NCI-H2196 (cell line): ENCODE results near the gene TPGS2.
"Not testable (repeated sequence)": the region's sequence is repeated elsewhere in the genome, so short reads cannot be mapped to it uniquely, and the experiment has no call there.

Source experiments
- DNase-seq: peaks from one replicate; lab custom pipeline; 2025; ENCODE audit not compliant: unreplicated experiment; lab: John Stamatoyannopoulos, UW

Gene TPGS2

DNA sequence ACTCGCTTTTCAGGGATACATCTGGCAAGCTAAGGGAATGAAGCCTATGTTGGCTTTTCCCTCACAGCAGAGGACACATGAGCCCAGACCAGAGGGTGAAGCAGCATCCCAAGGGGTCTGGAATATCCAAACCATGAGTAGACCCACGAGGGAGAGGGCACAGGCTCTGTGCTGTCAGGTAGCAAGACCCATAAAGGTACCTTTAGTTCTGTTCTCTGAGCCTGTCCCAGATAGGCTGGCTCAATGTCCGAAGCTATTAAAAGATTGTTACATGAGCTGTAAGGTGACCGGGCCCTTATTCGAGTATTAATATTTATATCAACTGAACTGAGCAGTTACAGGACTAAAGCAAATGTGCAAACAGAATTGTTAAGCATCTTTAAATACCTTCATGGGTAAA, 52.2 kb downstream of the TPGS2 start:
- DNase-seq: no peak

DNA sequence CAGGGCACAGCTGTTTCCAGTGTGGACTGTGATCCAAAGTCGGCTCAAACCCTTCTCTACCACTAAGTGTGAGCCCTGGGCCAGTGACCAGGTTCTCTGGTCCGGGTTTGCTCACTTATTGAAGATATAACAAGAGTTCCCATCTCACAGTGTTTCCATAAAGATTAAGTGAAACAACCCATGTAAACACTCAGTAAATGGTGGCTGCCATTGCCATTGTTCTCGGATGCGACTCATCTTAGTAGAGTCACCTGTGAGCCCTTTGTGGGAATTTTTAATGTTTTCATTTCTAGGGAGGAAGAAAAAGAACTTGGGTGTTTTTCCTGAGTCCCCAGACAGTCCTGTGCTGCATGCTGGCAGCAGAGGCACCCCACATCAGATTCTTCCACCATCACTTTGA, 53.4 kb downstream of the TPGS2 start:
- DNase-seq: no peak

DNA sequence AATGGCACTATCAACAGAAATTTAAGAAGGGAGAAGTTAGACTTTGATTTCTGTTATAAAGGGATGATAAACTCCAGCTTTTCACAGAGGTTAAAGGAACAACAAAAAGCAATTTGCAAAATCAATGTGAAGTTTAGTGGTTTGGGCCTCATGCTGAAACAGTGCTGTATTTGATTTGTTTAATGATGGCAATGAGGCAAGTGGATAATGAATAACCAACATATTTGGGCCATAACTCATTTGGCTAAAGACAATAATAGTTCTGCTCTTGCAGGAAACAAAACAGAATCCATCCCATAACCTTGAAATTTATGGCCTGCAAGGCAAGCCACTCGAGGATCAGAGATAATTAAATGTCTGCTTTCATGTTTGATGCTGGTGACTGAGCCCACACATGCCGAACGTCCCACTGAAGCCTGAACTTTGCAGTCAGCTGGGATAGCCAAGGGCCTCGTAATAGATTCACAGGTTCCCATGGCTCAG, 56.5 kb downstream of the TPGS2 start:
- DNase-seq: no peak

DNA sequence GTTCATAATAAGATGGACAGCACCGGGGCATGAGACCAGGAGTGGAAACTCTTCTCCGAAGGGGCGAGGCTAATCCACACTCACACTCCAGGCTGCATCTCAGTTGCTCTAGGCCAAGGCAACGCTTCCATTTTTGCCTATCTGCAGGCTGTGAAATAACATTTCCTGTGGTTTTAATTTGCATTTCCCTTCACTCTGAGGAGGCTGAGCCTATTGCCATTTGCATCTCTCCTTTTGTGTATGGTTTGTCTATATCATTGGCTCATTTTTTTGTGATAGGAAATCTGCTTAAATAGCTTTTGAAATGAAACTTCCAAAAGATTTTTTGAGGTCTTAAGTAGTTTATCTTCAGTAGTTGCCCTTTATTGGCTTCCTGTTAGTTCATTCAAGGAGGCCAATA, 57.6 kb downstream of the TPGS2 start:
- DNase-seq: no peak

DNA sequence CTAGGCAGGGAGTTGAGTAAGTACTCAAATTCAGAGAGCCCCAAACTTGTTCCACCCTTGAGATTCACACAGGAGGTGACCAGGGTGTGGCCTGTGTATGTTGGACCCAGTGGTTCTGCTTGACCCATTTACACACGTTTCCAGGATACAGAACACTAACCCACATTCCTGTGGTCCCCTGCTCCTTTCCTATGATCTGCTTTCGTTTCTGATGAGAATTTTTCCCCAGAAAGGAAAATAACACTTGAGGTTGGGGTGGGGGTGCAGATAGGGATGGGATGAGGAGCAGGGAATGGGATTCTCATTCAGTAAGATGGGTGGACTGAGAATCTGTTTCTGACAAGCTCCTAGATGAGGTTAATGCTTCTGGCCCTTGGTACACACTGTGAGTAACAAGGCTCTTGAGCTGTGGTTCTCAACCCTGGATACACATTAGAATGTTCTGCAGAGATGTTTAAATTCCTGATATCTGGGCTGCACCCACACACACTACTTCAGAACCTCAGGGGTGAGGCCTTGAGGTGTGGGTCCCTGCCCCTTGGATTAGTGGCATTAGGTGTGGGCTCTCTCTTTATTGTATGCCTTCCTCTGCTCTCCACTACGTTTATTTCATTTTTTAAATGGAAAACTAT, 58.4 kb downstream of the TPGS2 start:
- no peak for DNase-seq

DNA sequence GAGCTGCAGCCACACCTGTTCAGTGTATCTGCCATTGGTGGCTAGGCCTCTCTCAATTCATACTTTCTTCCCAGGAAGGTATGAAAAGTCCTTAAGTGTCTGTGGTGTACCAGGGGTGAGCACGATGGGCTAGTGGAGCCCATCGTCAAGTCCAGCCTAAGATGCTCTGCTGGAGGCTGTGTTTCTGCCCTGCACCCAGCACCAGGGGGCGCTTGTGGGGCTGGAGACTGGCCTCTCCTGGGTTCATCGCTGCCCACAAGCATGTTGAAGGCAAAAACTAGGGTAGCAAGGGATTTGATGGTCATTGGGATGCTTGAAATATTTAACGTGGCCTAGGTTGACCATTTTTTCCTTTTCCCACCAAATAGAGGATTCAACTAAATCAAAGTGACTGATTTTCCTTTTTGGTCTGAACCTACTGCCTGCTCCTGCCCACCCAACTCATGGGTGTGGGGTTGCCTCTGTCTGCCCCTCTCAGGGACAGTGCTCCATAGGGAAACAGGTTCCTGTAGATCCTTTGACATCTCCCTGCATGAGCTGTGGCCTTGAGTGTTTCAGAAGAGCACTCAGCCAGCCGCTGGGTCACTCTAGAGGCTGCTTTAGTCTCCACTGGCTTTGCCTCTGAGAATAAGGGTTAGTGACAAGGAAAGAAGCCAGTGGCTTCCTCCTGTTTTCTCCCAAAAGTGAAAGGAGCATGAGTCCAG, 59.0 kb downstream of the TPGS2 start:
- no peak for DNase-seq

DNA sequence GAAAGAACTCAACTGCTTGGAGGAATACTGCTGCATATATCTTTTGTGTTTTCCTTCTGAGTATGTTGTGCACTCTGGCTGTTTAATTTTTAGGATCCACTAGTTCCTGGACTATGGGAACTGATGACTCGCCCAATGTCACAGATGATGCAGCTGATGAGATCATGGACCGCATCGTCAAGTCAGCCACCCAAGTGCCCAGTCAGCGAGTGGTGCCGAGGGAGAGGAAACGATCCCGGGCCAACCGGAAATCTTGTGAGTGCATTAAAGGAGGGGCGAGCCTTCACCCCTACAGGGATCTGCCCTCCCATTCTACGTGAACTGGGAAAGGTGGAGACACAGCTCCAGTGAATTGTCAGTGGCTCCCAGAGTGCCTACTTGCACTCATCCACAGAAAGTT, 59.6 kb downstream of the TPGS2 start:
- no peak for DNase-seq

DNA sequence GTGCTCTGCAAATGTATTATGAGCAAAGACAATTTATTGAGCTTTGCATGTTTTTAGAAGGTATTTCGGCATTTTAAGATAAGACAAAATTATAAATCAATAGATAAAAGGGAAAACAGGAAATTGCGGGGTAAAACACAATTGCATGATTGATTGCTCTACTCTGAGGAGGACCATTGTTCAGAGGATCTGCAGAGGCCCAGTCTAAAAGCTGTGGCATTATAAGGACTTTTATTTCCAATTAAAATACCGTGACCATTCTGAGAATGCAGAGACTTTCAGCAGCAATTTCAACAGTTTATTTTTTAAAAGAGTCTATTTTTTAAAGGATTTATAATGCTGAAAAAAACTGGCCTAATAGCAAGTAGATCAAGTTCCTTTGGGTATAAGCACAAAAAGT, 62.0 kb downstream of the TPGS2 start:
- DNase-seq: no peak

DNA sequence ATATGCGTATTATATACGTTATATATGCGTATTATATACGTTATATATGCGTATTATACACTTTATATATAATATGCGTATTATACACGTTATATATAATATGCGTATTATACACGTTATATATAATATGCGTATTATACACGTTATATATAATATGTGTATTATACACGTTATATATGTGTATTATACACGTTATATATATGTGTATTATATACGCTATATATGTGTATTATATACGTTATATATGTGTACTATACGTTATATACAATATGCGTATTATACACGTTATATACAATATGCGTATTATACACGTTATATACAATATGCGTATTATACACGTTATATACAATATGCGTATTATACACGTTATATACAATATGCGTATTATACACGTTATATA, 65.8 kb downstream of the TPGS2 start:
- not testable (repeated sequence) for DNase-seq

DNA sequence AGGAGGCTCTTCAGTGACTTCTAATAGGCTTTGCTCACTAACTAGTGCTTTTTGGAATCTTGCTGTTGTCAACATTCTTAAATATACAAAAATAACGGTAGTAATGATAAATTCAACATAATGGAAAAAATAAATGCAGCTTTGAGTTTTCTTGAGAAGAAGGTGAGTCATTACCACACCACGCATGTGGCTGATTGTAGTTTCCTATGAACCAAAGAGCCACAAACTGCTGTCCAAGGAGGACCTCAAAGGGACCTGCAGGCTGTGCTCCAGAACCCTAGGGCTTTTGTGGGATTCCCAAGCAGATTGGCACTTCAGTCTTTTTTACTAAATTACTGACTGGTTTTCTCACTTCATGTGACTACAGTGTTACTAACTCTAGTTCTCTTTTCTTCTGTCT, 66.7 kb downstream of the TPGS2 start:
- DNase-seq: no peak

DNA sequence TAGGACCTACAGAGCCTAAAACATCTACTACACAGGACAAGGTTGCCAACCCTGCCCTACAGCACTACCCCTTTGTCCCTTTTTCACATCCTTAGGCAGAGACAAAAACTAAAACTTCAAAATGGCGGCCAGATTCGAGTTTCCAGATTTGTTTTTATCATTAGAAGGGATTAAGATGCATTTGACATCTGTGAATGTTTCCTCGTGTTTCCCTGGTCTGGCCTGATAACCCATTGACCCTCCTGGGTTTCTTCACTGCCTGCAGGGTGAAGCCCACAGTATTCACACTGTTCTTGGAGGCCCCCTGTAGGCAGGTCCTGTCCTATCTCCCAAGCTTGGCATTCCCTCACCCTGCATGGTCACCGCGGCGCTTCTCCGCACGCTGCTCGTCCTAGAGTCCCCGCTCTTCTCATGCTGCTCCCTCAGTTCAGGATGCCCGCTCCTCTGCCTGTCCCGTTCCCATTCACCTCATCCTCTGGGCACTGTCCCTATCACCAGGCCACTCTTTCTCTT, 67.6 kb downstream of the TPGS2 start:
- no peak for DNase-seq

DNA sequence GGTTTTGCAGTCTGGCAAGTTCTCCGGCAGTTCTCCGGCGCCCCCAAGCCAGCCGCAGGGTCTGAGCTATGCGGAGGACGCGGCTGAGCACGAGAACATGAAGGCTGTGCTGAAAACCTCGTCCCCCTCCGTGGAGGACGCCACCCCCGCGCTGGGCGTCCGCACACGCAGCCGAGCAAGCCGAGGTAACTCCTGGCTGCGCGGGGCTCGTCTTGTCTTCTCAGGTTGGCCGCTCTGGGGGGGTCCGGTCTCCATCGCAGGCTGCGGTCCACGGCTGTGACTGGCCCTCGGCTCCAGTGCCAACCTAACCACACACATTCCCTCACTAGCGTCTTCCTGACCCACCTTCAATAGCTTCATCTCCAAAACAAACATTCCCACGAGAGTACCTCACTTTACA, 68.2 kb downstream of the TPGS2 start:
- no peak for DNase-seq

DNA sequence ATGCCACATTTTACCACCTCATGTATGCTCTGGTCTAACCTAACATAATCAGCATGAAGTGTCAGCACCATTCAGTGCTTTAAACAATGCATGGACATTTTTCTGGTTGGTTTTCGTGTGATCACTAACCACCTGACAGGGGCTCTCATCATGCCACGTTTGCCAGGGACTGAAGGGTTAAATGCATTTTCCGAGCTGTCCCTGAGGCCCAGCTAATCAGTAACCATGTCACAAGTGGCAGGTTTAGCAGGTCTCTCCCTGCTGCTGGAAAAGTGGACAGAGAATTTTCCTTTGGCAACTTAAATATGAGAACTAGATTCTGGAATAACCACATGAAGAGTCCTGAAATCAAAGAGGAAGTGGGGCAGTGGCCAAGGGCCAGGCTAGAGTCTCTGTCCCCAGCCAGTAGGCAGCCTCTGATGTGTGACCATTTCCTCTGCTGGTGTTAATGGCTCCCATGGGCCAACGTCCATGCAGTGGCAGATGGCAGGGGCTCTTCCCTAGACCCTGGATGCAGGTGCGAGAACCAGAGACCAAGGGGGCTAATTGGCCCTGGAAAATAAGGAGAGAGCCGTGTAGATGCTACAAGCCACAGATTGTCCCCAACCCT, 69.5 kb downstream of the TPGS2 start:
- DNase-seq: no peak

DNA sequence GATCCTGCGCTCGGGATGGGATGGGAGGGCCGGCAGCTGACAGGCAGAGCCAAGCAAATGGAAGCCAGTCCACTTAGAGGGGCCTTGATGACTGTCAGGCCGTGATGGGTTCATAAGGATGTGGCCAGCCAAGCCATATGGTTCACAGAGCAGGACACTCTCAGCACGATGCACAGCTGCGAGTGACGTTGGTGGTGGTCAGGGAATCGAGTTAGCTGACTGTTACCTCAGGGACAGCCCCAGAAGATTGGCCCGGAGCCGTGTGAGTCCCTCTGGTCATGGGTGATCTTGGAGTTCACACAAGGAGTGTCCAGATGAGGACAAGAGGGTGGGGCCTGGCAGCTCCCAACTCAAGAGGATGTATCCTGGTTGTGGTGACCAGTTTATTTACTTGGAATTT, 70.2 kb downstream of the TPGS2 start:
- no peak for DNase-seq

DNA sequence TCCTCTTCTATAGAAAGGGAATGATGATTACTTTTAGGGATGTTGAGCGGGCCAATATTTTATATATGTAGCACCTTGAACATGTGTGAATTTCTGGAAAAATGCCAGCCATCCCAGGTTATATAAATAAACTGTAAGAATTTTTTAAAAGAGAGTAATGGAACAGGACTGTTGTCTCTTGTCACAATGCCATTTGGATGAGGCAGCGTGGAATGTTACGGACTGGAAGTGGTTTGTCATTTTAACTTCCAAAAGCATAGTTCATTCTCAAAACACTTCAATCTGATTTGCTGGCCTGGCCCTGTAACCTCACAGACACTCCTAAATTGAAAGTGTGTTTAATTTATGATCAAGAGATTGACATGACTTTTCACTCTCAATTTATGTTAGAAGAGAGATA, 70.8 kb downstream of the TPGS2 start:
- DNase-seq: no peak

DNA sequence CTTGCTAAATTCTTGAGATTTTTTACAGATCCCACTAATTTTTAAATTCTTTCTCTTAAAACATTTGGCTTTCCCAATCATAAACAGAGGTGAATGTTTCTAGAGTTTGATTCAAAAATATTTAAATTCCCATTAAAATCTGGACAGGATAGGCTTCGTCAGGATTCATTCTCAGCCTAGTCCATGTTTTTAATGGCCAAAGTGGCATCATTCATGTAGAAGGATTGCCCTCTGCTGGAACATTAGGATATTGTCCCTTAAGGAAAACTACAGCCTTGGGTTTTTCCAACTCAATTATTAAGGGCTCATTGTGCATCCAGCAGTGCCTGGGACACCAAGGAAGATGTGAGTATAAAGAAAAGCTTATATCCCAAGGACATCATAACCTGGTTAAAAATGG, 71.7 kb downstream of the TPGS2 start:
- peak; percentile 27 for DNase-seq

DNA sequence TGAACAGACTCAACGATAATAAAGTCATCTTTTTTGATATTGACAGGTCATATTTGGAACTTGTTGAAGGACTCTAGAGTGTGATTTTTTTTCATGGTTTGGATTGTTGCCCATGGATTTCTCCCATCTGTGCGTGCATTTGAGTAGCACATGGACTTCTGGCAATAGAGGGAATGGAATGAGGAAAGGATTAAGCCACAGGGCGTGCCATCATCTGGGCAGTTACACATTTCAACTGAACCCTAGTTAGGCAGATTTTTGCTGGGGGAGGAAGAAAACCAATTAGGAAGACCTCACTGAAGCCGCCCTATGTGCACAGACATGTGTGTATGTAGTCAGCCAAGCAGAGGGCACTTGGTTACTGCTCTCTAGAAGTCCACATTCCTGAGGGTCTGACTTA, 72.6 kb downstream of the TPGS2 start:
- DNase-seq: no peak

DNA sequence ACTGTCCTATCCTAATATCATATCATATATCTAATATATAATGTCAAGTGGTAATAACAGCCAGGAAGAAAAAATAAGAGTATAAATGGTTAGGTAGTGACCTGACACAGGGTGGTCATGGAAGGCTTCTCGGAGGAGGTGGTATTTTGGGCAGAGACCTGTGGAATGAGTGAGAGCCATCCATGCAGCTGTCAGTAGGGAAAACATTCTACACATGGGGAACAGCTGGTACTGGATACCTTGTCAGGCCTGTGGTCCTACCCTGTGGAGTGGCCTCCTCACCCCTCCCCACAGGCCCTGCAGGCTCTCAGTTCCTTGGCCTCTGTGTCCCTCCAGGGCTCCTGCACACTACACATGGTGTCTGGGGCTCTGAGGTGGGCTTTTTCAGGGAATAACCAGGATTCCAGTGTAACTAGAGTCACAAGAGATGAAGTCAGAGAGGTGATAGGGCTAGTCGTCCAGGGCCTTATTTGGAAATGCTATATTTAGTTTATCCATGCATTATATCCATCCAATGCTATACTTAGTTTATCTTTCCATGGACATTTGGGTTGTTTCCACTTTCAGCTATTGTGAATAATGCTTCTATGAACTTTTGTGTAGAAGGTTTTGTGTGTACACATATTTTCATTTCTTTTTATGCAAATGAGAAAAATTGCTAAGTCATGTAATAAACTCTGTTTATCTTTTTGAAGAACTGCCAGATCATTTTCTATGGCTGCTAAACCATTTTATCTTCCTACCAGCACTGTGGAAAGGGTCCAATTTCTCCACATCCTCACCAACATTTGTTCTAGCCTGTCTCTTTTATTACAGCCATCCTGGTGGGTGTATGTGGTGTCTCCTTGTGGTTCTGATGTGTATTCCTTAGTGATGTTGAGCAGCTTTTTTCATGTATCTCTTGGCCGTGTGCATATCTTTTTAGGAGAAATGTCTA, 75.6 kb downstream of the TPGS2 start:
- DNase-seq: no peak

DNA sequence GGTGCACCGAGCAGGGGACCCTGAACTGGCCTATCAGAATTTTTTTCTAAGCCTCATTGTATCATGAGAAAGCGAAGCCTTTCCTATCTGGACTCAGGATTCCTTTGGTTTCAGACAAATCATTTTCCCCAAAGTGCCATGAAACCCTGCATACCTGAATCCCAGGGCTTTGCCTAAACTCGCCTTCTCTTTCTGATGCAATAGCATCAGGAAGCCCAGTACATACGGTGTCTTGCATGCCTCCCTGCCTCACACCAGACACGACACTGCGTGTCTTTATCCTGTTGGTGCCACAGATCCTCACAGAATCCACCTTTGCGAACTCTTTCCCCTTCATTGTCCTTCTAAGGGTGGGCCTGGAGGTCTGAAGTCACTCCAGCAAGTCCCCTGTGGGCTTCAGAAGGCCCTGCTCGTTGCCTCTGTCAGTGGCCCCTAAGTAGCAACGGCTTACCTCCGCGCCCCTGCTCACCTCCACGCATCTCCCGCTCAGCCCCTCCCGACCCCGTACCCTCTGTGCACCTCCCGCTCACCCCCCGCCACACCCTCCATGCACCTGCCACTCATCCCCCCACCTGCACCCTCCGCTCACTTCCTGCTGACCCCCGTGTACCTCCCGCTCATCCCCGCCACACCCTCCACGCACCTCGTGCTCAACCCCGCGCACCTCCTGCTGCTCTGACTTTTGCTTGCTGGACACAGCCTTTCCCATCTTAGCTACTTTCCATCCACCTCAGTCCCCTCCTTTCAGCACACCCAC, 83.4 kb downstream of the TPGS2 start:
- no peak for DNase-seq

DNA sequence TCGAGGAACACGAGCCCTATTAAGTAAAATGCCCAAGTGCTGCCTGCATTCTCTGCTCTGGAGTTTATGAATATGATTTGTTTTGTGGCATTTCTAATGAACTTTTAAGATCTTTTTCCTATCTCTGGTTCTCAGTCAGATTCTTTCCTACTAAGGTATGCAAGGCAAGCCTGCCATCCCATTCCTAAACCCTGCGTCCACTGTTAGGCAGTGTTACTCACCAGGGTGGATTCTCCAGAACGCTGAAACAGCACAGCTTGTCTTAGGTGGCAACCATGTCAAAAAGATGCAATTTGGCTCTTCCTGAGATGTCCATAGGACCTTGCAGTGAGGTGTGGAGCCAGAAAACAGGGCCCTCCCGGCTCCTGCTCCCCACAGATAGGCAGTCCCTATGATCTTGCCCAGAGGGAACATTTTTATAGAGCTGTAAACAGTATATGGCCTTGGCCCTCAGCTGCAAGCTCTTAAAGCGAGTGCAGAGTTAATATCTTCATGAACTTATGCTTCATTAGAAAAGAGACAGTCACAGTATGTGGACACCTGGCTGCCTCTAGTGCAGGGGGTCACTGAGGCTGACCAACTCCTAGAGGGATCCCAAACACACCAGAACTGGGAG, 84.4 kb downstream of the TPGS2 start:
- DNase-seq: no peak
